Neural progenitor cell (in vitro differentiated cells): ENCODE measurements around the gene TIAM1. TPM values are rescaled to one million over a fixed set of nuclear protein-coding genes. Genes with fewer than 3 reads are reported as not detected.

ENCODE experiments used
- DNase-seq: peaks from one replicate; pipeline ENCODE4 v3.0.0-alpha.2; 2016; ENCODE audit warnings: low spot score
- H2AFZ ChIP-seq: fragments of 200-600 bp; sonication (generic); replicated peaks from 2 replicates; pipeline ENCODE4 v1.6.1; 2016; ENCODE audit warnings: antibody characterized with exemption
- H3F3A ChIP-seq: fragments of 200-600 bp; sonication (generic); 2 replicates; pipeline ENCODE4 v1.6.1; 2016; ENCODE audit warnings: antibody characterized with exemption, low read depth
- H3K27ac ChIP-seq: fragments of 200-600 bp; sonication (generic); 2 replicates; pipeline ENCODE4 v1.5.1; 2016; ENCODE audit warnings: mild to moderate bottlenecking
- H3K27me3 ChIP-seq: fragments of 200-600 bp; sonication (generic); 2 replicates; pipeline ENCODE4 v1.6.1; 2016; ENCODE audit warnings: mild to moderate bottlenecking, moderate library complexity
- H3K36me3 ChIP-seq: fragments of 200-600 bp; sonication (generic); 2 replicates; pipeline ENCODE4 v1.5.1; 2016
- H3K4me1 ChIP-seq: fragments of 200-600 bp; sonication (generic); 2 replicates; pipeline ENCODE4 v1.6.1; 2016; ENCODE audit warnings: mixed run types
- H3K4me2 ChIP-seq: fragments of 200-600 bp; sonication (generic); 2 replicates; pipeline ENCODE4 v1.6.1; 2016
- H3K4me3 ChIP-seq: fragments of 200-600 bp; sonication (generic); 2 replicates; pipeline ENCODE4 v1.5.1; 2016
- H3K79me2 ChIP-seq: fragments of 200-600 bp; sonication (generic); 2 replicates; pipeline ENCODE4 v1.6.1; 2016; ENCODE audit warnings: low read depth
- H3K9ac ChIP-seq: fragments of 200-600 bp; sonication (generic); 2 replicates; pipeline ENCODE4 v1.6.1; 2016
- H3K9me3 ChIP-seq: fragments of 200-600 bp; sonication (generic); 2 replicates; pipeline ENCODE4 v1.5.1; 2016; ENCODE audit warnings: low read depth
- H4K20me1 ChIP-seq: fragments of 200-600 bp; sonication (generic); 2 replicates; pipeline ENCODE4 v1.6.1; 2016; ENCODE audit warnings: low read depth
- H3K27ac Mint-ChIP-seq: 3 replicates; pipeline ENCODE4 v1.8.0; 2021; ENCODE audit warnings: mixed read lengths
- H3K27me3 Mint-ChIP-seq: 2 replicates; pipeline ENCODE4 v1.8.0; 2022; ENCODE audit warnings: low read depth, mild to moderate bottlenecking, inconsistent platforms, moderate library complexity, mixed read lengths; ENCODE audit not compliant: insufficient read depth
- H3K36me3 Mint-ChIP-seq: 3 replicates; pipeline ENCODE4 v1.8.0; 2021; ENCODE audit warnings: mixed read lengths
- H3K4me1 Mint-ChIP-seq: 3 replicates; pipeline ENCODE4 v1.8.0; 2021; ENCODE audit warnings: mixed read lengths
- H3K4me3 Mint-ChIP-seq: 3 replicates; pipeline ENCODE4 v1.8.0; 2021; ENCODE audit warnings: mild to moderate bottlenecking, moderate library complexity, mixed read lengths
- H3K9me3 Mint-ChIP-seq: 3 replicates; pipeline ENCODE4 v1.8.0; 2020; ENCODE audit warnings: mixed read lengths
- CTCF ChIP-seq: fragments of 200-600 bp; sonication (generic); IDR thresholded peaks from 2 replicates; pipeline ENCODE4 v1.5.1; 2017; ENCODE audit warnings: antibody characterized with exemption, mild to moderate bottlenecking
- EZH2 ChIP-seq: fragments of 200-600 bp; sonication (generic); IDR thresholded peaks from 2 replicates; pipeline ENCODE4 v1.6.1; 2017; ENCODE audit warnings: antibody characterized with exemption, mild to moderate bottlenecking, moderate library complexity
- EZH2phosphoT487 ChIP-seq: fragments of 200-600 bp; sonication (generic); IDR thresholded peaks from 2 replicates; pipeline ENCODE4 v1.6.1; 2017; ENCODE audit warnings: antibody characterized with exemption
- total RNA-seq: library from RNA; depleted of rRNA; stranded (reverse); fragments of >200 nt; gene quantifications from 2 replicates; pipeline ENCODE4 v1.2.3, GENCODE V29; 2015; ENCODE audit warnings: low replicate concordance

The TIAM1 gene
- total RNA-seq, 1 donor from 2014 or later: 27.2 TPM

GRCh38 chr21:31158789-31159581 lies 185.1 kb downstream of the TIAM1 start:
- Mint-ChIP-seq H3K36me3 (peaks cover 30% of the 10 kb centered on the region), H3K9me3 (peaks cover 9% of the 10 kb centered on the region), H3K4me1 (peaks cover 34% of the 10 kb centered on the region), H3K27ac (peak overlapping the region; percentile 65), H3K27me3 (peaks cover 6% of the 10 kb centered on the region), H3K4me3 (no peak overlapping the region)
- H3K27me3 ChIP-seq: no peaks in the 10 kb centered on the region
- no peaks in the 10 kb centered on the region for H3K79me2 ChIP-seq
- no peak overlapping the region for H2AFZ ChIP-seq
- H3K4me1 ChIP-seq: peaks cover 28% of the 10 kb centered on the region
- H3K27ac ChIP-seq: no peak overlapping the region
- no peaks in the 10 kb centered on the region for H3K36me3 ChIP-seq
- H3K9me3 ChIP-seq: peaks cover 6% of the 10 kb centered on the region
- TF ChIP-seq CTCF (no peak), EZH2 (no peak), EZH2phosphoT487 (no peak)
- H3K9ac ChIP-seq: no peak overlapping the region
- H3K4me2 ChIP-seq: peak overlapping the region; percentile 68
- H3F3A ChIP-seq: peaks cover 11% of the 10 kb centered on the region
- DNase-seq: no peak
- peaks cover 28% of the 10 kb centered on the region for H4K20me1 ChIP-seq
- no peak overlapping the region for H3K4me3 ChIP-seq

GRCh38 chr21:31157756-31158155 lies 186.3 kb downstream of the TIAM1 start:
- H4K20me1 ChIP-seq: peaks cover 28% of the 10 kb centered on the region
- H3K4me3 Mint-ChIP-seq: no peak overlapping the region
- H3K9me3 ChIP-seq: peaks cover 6% of the 10 kb centered on the region
- H3K27me3 ChIP-seq: no peaks in the 10 kb centered on the region
- peaks cover 9% of the 10 kb centered on the region for H3K9me3 Mint-ChIP-seq
- H3K4me3 ChIP-seq: no peak overlapping the region
- no peaks in the 10 kb centered on the region for H3K36me3 ChIP-seq
- H3K27me3 Mint-ChIP-seq: peaks cover 6% of the 10 kb centered on the region
- H3K4me1 Mint-ChIP-seq: peaks cover 33% of the 10 kb centered on the region
- H3K4me2 ChIP-seq: no peak overlapping the region
- no peak for DNase-seq
- no peak overlapping the region for H3K9ac ChIP-seq
- H3K79me2 ChIP-seq: no peaks in the 10 kb centered on the region
- H3K27ac ChIP-seq: no peak overlapping the region
- peaks cover 39% of the 10 kb centered on the region for H3K36me3 Mint-ChIP-seq
- H3K4me1 ChIP-seq: peaks cover 28% of the 10 kb centered on the region
- TF ChIP-seq EZH2 (no peak), CTCF (no peak), EZH2phosphoT487 (no peak)
- no peak overlapping the region for H2AFZ ChIP-seq
- H3K27ac Mint-ChIP-seq: no peak overlapping the region
- H3F3A ChIP-seq: peaks cover 11% of the 10 kb centered on the region

- H3K27ac Mint-ChIP-seq: no peak overlapping the region
- peaks cover 45% of the 10 kb centered on the region for H3K36me3 Mint-ChIP-seq
- Histone ChIP-seq H3K9ac (no peak overlapping the region), H3K4me2 (no peak overlapping the region), H2AFZ (no peak overlapping the region), H3K79me2 (no peaks in the 10 kb centered on the region), H3K36me3 (no peaks in the 10 kb centered on the region), H3K4me1 (peaks cover 27% of the 10 kb centered on the region), H3F3A (peaks cover 7% of the 10 kb centered on the region), H3K27ac (no peak overlapping the region), H3K4me3 (no peak overlapping the region), H3K27me3 (no peaks in the 10 kb centered on the region), H3K9me3 (peaks cover 6% of the 10 kb centered on the region), H4K20me1 (peaks cover 24% of the 10 kb centered on the region)
- DNase-seq: no peak
- peaks cover 6% of the 10 kb centered on the region for H3K27me3 Mint-ChIP-seq
- H3K9me3 Mint-ChIP-seq: peaks cover 9% of the 10 kb centered on the region
- TF ChIP-seq EZH2phosphoT487 (no peak), EZH2 (no peak), CTCF (no peak)
- no peak overlapping the region for H3K4me3 Mint-ChIP-seq
- peaks cover 30% of the 10 kb centered on the region for H3K4me1 Mint-ChIP-seq
Measured at GRCh38 chr21:31156662-31157061, 187.4 kb downstream of the TIAM1 start.
